Measurements from ENCODE around the gene KBTBD4. TPM values are rescaled to one million over a fixed set of nuclear protein-coding genes. Genes with fewer than 3 reads are reported as not detected.

Gene KBTBD4
- total RNA-seq, 1 experiment from 2014 or later = 13.2 TPM

DNA sequence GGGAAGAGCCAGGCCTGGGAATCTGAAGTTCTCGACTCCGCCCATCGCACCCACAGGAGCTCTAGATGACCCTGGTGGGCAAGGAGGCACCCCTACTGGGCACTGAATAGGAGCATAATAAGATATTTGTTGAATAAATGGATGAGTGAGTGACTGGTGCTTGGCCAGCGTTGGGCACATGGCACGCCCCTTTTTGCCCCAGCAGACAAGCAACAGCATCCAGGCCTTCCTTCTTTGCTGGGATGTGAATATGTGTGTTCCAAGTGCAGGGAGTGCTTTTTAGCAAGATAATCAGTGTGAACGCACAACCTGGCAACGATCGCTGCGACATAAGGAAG, 25.4 kb downstream of the KBTBD4 start:
- intact Hi-C loops (cut with micrococcal nuclease) = loop anchor here (1.0 to 10.0 kb wide), 3 partner anchors 89 to 214 kb away; partner anchors contain the start of genes FNBP4, MTCH2 and PSMC3
- H3K4me1 ChIP-seq (ENCODE audit: control insufficient read depth in 1 of 2, insufficient read depth in 2 of 2, low read length in 2 of 2) = peaks cover 13 to 19% of the 10 kb centered on the region in 2 experiments
- H3K36me3 ChIP-seq (ENCODE audit: control insufficient read depth in 1 of 2, insufficient read depth in 2 of 2, low read length in 2 of 2) = peaks cover 0 to 4% of the 10 kb centered on the region in 2 experiments; a peak in 1 of 4 replicates
- BruUV-seq (replicated peaks) = no TSS peak
- H3K4me2 ChIP-seq (ENCODE audit: low read length) = peak overlapping the region; percentile 98
- peak overlapping the region; percentile 53 for H3K9ac ChIP-seq (ENCODE audit: low read length)
- peak overlapping the region; percentile 97 for H2AFZ ChIP-seq (ENCODE audit: low read depth, low read length, poor library complexity, severe bottlenecking)
- H4K20me1 ChIP-seq (ENCODE audit: insufficient read depth) = peaks cover 6% of the 10 kb centered on the region; the same call in 1 of the 2 replicates
- H3K27ac ChIP-seq (ENCODE audit: low read depth, low read length) = peak overlapping the region; percentile 93
- peaks cover 49% of the 10 kb centered on the region for H3K79me2 ChIP-seq (ENCODE audit: insufficient read depth, low read length)
- TF ChIP-seq CTCF (IDR thresholded peaks at IDR 0.05 in 2 of 3, conservative IDR thresholded peaks at IDR 0.05 in 1 of 3; ENCODE audit: borderline replicate concordance in 1 of 3, insufficient read depth in 1 of 3, low read depth in 2 of 3, low read length in 2 of 3) (no peak), EZH2phosphoT487 (IDR thresholded peaks at IDR 0.05; ENCODE audit: borderline replicate concordance) (no peak), SRF (IDR thresholded peaks at IDR 0.05; ENCODE audit: low read depth) (no peak), EZH2 (IDR thresholded peaks at IDR 0.05) (no peak), ZNF274 (IDR thresholded peaks at IDR 0.05; ENCODE audit: low read depth, low read length) (no peak), CEBPB (IDR thresholded peaks at IDR 0.05; ENCODE audit: low read depth) (no peak)
- TF ChIP-seq, protein P1, sequence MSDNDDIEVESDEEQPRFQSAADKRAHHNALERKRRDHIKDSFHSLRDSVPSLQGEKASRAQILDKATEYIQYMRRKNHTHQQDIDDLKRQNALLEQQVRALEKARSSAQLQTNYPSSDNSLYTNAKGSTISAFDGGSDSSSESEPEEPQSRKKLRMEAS (IDR thresholded peaks at IDR 0.05) = peak; percentile 16; the same call in 1 of the 2 replicates
- H3K4me3 ChIP-seq (replicated peaks in 1 of 2; ENCODE audit: low read depth in 1 of 2, low read length in 2 of 2) = peak overlapping the region; percentile 40 to 94
- ATAC-seq (no peak; the same call in 1 of the 2 replicates), DNase-seq (ENCODE audit: low read depth, low spot score) (no peak)
- POLR2A ChIA-PET = interaction anchor here (1.6 kb wide), 1 partner anchor 99 kb away, joined by 3 read pairs; no protein-coding TSS in a partner anchor
- no peaks in the 10 kb centered on the region for H3K9me3 ChIP-seq (ENCODE audit: control insufficient read depth in 1 of 2, insufficient read depth in 1 of 2, low read depth in 1 of 2, low read length in 2 of 2)
- H3K9me2 ChIP-seq (ENCODE audit: insufficient read depth) = no peaks in the 10 kb centered on the region
- RAD21 ChIA-PET (ENCODE audit: low non-redundant PET in 1 of 2, low total read pairs in 2 of 2, uncharacterized antibody in 2 of 2, unreplicated experiment in 2 of 2) = interaction anchor here in 1 of 2 experiments (0.7 kb wide), 1 partner anchor 24 kb away, joined by 3 read pairs; no protein-coding TSS in a partner anchor
- no peaks in the 10 kb centered on the region for H3K27me3 ChIP-seq (ENCODE audit: insufficient read depth, low read length)
- CTCF ChIA-PET = interaction anchor here (0.5 to 2.0 kb wide), 7 partner anchors 9 to 53 kb away, joined by 3 to 9 read pairs (median 3); partner anchors contain the start of gene PTPMT1

All from HCT116 (cell line).